Stimulated activated CD8-positive, alpha-beta memory T cell treated with anti-CD3 and anti-CD28 coated beads, Interleukin-2, amount 100 ng/mL, for 1 hour (primary cell): ENCODE data around the gene LCE7A.

ENCODE experiments used
- DNase-seq, 2 donors: peaks; one replicate each; pipeline ENCODE4 v3.0.0-alpha.2; 2020; ENCODE audit warnings: low read depth in 2 of 2

Gene LCE7A, protein sequence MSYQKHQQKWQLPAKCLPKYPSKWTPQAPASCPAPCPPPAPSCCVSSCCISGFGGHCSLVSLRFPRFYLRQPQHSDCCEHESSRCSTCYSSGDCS

DNA sequence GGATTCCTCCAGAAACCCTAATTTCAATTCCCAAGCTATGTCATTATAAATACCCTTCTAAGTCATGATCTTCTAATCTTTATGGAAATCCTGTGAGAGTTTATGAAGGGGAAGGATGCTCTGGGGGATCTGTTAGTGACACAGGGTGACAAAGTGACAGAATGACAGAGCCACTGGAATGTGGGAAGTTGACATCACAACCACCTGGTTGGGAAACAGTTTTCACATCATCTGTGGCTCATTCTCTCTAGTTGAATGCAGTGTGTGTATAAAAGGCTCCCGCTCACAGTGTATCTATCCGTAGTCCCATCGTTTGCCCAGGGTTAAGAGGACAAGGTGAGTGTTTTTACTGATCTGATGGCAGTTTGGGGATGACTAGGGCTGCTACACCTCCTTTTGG is at the start of gene LCE7A:
TSS of gene LCE7A (plus strand) at position 301 of the 400 bp plus-strand sequence. CDS start 702 bp downstream, outside the sequence.
- no peak for DNase-seq

DNA sequence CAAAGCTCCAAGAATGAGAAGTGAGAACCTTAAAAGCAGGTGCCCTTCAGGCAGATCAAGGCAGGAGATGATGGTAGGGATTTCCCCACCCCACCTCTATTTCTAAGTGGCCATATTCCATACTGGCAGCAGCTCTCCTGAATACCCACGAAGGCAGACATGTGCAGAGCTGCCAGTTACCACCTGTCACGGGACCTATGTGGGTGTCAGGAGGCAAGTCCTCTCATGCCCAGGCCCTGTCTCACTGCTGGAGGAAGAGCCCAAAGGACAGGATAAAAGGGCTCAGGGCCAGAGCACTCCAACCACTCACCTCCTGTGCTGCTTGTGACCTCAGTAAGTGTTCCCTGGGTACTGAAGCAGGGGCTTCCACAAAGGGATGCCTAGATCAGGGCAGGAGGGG is 48.7 kb upstream of the LCE7A start:
- DNase-seq, result no peak

DNA sequence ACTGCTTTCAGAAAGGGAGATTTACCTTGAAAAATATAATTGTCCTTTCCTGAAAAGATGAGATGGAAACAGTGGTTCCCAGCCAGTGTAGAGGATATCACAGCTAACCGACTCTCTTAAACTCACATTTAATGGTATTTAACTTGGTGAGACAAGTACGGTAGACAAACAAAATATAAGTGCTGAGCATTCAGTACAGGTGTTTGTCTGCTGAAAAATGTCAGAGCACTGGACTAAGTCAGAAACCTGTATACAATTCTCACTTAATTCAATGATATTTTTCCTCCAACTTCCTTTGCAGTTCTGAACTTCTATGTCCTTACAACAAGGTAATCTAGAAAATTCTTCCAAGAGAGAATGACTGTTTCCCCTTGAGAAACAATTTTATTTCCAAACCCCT is 48.1 kb upstream of the LCE7A start, which contains the start of gene LCE1B:
TSS of gene LCE1B (plus strand) at position 301 of the 400 bp plus-strand sequence. CDS start 476 bp downstream, outside the sequence.
- DNase-seq, result no peak

DNA sequence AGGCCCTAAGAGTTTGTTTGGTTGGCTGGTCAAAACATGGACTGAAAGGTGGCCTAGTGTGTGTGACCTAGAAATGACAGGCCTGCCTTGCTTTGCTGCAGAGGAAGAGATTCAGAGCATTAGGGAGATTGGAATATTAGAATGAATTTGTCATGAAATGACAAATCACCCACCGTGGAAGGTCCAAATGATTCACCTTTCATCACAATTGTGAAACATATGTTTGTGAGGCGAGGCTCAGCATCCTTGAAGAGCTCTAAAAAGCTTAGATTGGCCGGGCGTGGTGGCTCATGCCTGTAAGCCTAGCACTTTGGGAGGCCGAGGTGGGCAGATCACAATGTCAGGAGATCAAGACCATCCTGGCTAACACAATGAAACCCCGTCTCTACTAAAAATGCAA is 42.5 kb upstream of the LCE7A start:
- no peak for DNase-seq

DNA sequence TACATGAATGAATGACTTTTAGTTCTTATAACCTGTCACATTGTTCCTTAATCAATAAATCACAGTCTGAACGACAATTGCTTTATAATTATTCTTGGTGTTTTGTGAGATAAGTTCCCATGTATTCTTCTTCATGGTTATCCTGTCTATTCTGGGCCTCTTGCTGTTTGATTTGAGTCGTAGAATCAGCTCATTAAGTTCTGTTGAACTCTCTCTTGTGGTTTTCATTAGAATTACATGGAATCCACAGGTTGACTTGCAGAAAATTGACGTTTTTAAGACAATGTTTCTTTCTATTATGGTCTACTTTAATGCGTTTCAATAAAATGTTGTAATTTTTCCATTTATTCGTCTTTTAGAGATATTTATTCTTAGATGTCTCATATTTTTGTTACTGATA is 36.5 kb upstream of the LCE7A start:
- DNase-seq, result no peak

DNA sequence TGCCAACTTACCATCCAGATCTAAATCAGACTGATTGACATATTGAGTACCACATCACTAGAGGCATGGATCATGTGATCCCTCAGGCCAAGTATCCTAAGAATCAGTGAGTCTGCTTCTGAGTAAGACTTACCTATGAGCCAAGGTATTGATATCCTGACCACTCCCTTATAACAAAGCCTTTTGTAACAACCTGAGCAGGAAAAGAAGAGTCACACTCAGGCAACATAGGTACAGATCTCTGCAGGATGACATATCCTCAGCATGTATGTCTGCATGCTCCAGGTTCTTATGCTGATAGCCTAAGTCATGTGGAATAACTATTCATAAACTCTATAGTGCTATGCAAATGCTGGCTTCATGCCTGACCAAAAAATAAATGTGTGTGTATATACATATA is 34.8 kb upstream of the LCE7A start:
- no peak for DNase-seq

DNA sequence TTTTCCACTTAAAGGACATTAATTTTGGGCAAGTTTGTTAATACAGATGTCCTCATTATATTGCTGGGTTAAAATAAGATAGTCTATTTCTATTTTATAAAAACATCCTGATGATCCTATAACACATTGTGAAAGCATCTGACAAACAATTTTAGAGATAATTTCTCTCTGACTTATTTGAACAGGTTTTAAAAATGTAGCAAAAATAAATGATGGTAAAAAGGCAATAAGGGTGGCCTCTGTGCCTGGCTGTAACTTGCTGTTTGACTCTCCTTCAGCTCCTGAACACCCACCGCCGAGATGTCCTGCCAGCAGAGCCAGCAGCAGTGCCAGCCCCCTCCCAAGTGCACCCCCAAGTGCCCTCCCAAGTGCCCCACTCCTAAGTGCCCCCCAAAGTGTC is 32.6 kb upstream of the LCE7A start, which contains the start of gene LCE1A:
TSS of gene LCE1A (plus strand) at position 301 of the 400 bp plus-strand sequence. CDS start at position 301, 0 bp downstream.
- no peak for DNase-seq

DNA sequence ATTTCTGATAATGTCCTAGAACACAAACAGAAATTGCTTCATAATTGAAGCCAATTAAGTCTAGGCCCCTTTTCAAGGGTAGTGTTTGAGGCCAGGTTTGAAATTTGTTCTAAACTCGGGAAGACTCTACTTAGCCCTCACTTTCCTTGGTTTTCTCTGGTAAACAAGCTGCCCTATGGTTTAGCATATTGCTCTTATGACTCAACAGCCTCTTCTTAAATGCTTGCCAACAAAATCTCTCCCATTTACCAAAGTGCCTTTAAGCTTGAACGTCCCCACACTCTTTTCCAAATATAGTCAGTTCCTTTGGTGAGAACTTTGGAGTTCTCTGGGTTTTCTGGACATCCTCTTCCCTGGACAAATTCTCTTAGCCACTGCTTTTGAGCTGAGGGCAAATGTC is 22.9 kb upstream of the LCE7A start:
- DNase-seq, result no peak

DNA sequence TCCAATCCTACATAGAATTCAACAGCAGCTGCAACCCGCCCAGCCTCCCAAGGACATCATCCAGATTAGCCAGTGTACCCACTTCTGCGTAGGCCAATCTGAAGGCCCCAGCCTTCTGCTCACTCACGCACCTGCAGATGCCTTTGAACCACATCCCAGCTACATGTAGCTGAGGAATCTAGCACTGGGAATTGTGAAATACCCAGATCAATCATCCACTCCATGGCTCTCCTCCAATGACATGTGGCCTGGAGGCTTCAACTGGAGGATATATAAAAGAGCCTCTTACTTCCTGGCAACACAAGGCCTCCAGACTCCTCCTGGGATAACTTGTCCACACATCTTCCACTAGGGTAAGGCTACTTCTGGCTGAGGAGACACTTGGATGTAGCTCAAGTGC is 17.2 kb upstream of the LCE7A start, which contains the start of gene LCE6A:
TSS of gene LCE6A (plus strand) at position 301 of the 400 bp plus-strand sequence. CDS start 665 bp downstream, outside the sequence.
- DNase-seq, result no peak

DNA sequence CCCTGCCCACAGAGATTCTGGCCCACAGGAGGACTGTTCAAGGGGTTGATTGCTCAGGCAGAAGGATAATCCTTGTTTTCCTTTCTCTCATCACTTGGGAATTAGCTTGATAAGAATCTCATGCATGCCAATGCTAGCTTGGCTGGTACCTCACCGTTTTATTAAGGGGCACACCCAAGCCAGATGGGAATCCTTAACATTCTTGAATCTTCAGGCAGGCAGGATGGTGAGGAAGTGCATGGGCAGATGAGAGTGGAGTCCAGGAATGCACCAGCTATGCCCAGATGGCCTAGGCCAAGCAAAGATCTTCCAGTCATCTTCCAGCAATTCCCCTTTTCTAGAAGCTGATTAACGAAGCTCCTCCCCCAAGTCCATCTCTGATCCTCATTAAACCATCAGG is 4.1 kb upstream of the LCE7A start:
- DNase-seq, result no peak

DNA sequence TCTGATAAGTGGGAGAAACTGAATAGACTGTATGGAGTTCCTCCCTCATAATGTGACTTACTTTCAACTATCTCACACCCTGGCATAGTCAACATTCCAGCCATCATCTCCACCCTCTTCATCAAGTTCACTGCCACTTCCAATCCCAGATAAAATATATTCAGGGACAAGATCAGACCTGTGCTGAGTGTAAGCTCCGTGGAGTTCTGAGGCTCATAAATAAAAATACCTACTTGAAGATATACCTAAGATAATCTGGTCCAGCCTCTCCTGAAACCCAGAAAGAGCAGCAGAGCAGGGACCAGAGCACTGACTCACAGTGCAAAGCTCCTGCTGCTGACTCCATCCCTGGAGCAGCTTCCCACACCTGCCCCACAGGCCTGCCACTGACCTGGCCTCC is 1.7 kb upstream of the LCE7A start:
- DNase-seq, result no peak

DNA sequence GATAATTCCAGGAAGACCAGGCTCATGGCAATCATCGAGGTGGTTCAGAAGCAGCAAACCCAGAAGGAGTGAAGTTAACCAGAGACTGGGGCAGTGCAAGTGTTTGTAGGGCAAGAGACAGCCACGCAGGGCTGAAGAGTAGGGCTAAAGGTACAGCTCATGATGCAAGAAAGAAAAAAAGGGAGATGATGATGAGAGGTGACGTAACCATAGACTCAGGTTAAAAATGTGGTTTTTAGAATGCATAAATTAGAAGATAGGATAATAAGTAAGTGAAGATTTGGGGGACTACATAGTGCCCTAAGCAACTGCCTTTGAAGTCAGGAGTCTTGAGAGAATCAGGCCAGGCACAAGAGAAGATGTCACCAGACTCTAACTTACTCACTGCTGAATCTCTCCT is 333 bp downstream of the LCE7A start:
- DNase-seq, result no peak

DNA sequence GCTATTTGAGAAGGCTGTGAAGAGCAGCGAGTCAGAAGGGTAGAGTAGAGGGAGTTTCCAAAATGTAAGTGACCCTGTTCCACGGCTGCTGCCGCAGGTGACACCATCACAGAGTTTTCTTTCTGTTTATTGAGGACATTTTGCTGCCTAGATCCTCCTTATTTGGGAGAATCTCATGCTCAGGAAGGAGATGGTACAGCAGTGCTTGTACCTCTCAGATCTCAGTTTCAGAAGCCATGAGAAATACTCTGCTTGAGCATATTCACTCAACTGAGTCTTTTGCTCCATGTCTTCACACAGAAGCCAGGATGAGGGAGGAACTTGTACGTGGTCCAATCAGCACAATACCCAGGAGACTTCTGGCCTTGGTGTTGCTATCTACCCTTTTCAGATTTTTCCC is 1.6 kb downstream of the LCE7A start:
- DNase-seq, result no peak

DNA sequence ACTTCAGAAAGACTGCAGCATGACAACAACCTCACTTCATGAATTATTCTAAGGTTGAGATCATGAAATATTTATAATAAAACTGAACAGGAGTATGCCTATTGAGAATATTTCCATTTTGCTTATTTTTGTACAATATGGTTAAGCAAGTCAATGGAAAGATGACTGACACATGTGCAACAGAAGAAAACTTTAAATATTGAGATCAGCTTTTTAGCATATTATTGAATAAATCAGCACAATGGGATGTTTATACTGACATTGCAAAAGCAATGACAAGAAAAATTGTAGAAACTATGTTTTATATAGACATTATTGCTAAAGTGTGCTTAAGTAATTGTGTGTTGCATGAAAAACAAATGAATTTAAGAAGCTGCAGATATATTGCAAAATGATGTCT is 4.6 kb downstream of the LCE7A start:
- no peak for DNase-seq

DNA sequence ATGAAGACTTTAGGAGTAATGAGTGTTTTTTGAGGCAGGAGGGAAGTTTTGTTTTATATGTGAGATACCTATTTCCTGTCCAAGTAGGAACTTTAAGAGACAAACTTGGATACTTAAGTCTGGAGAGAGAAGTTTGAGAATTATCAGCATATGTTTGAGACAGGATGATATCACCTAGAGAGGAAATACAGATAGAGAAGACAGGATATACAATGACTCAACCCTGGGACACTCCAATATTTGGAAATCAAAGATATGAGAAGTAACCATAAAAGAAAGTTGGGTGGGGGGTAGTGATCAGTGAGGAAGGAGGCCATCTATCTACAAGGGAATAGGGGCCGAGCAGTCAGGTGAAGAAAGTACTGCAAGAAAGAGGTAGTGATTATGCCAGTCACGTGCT is 6.5 kb downstream of the LCE7A start:
- no peak for DNase-seq

DNA sequence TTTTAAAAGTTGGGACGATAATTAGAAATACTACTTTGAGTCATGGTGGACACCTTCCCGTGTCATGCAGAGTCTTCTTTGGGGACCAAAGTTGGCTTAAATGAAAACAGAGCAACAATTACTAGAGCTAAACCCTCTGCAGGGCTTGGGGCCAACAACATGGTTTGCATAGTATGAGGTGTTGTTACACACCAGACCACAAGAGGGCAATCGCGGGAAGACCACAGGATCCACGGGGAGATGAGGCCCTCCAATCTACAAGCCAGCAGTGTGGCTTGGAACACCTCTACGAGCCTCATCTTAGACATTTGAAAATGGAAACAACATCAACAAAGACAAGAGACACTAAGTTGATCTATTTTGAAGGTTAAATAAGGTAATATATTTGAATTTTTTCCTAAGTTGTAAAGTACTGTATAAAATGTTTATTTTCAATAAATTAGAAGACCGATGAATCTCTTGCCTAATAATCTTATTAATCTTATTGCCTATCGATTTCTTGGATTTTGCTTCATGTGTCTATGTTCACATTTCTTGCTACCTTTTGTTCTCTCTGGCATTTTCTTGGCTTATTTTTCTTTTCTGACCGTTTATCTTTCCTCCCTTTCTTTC is 10.1 kb downstream of the LCE7A start:
- DNase-seq, result peak; percentile 14 to 18

DNA sequence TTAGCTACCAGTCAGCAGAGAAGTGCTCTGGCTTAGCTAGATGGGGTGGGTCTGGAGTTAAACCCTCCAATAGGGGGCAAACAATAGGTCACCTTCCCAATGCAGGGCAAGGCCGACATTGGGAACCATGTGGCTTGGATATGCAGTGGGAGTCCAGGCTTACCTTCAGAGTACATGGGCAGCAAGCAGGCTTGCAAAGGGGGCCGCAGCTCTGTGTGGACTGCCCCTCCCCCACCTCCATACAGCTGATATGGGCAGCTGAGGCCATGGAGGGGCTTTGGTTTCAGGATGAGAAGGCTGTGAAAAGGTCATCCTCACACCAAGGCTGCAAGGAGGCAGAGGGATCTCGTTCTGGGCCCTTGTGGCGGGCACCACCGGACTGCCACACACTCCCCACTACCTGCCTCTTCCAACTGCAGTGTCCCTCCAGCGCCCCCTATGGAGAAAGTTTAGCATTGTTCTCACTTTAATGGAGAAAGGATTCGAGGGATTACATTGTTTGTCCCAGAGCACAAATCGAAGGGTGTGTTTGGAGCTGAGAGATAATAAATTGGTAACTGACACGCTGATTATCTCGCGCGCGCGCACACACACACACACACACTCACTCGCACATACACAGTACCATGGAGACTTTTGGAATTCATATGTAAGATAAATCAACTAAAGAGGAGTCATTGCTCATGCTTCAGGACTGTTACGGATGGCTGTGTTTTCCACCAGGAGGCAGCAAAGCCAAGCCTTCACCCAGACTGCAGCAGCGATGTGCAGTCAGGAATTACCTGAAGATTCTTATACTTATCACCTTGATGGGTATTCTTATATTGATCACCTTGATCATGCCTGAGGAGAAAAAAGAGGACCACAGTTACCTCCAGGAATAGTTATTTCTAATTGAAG is 11.3 kb downstream of the LCE7A start:
- DNase-seq, result no peak

DNA sequence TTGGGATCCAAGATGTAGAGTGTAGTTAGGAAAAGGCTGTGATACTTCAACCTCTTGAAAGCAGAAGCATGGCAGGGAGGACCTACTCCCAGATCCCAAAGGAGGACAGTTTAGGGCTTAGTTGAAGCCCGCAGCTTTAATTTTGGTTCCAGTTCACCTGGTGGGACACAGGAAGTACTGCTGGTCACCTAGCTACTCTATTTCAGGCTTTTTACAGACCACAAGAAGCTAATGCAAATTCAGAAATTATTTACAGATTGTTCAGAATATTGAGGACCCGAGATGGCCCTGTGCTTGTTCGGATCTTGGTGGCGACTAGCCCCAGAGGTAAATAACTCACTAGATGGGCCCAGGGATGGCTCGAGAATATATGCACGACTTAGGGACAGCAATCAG is 11.9 kb downstream of the LCE7A start:
- DNase-seq, result no peak

DNA sequence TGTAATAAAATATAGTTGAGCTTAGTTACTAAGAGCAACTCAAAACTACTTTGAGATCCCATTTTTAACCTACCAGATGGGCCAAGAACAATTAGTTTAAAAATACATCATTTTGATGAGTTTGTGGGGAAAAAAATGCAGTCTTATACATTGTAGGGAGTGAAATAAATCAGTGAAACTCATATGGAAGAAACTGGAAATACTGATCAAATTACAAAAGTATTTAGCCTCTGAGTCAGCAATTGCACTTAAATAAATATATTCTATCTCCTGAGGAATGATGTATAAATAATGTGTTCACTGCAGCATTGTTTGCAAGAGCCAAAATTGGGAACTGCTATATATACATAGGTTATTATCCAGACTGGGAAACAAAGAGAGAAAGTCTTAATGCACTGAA is 13.7 kb downstream of the LCE7A start:
- no peak for DNase-seq

DNA sequence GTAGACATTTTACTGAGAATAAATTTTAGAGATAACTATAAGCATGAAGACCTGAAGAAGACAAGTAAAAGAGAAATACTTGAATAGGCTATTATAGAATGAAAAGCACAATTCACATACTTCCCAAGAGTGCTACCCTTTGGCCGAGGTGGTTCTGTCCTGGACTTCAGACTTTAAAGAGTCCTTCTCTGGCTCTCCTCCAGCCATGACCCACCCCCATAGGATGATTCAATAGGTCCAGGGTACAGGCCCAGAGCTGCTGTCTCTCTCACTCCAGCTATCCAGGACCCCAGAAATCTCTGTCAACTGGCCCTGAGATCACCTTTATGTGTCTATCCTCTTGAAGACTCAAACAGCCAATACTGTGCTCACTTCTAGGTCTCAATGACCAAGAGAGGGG is 17.0 kb downstream of the LCE7A start:
- DNase-seq, result no peak

DNA sequence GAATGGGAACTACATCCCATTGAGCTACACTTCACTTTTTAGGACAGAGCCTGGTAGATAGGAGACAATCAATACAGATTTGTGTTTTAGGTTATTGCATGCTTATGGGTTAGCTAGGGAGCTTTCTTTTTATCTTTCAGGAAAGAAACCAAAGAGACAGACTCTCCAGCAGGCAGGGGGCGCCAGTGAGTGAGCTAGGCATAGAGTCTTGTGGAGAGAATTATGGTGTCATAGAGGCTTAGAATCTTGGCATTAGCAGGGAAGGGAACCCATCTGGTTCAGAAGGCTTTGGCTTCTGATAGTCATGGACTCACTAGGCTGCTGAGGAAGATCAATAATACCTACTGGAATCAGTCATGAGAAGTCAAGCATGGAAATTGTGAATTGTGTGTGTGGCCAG is 18.2 kb downstream of the LCE7A start, which contains the start of gene SMCP:
TSS of gene SMCP (plus strand) at position 281 of the 400 bp plus-strand sequence. CDS start 6,101 bp downstream, outside the sequence.
- no peak for DNase-seq

DNA sequence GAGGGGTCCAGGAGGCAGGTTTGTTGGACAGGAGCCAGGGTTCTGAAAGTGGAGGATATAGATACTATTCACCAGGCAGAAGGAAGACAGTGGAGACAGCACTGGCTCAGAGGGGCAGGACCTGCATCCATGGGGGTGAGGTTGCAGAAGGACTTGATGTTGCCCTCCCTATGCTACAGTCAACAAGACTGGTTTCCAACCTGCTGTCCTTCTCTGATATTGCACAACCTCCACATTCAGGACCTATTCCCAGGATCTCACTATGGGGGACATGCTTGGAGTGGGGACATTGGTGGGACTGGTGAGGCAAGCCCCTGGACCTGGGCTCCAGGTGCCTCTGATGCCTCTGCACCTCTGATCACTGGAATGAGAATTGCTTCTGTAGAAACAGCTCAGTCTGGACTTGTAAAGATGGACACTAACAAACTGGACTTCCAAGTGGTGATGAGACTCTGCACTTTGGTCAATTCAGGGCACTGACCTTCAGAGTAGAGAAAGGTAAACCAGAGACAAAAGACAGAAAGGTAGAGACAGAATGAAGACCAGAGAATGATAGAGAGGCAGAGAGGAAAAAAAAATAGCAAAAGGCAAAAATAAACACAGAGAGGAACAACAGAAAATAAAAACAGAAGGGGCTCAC is 19.9 kb downstream of the LCE7A start:
- no peak for DNase-seq
